Stimulated activated CD4-positive, alpha-beta T cell treated with anti-CD3 and anti-CD28 coated beads, TNF-alpha, amount 100 ng/mL, for 1 hour (primary cell): ENCODE data around the gene TMEM161A.
A peak's percentile ranks its signal among the peaks of the same experiment; 100 is the strongest.
"Not testable (repeated sequence)": the region's sequence is repeated elsewhere in the genome, so short reads cannot be mapped to it uniquely, and the experiment has no call there.

ENCODE experiments used
- DNase-seq, 3 donors: peaks; one replicate each; pipeline ENCODE4 v3.0.0-alpha.2; 2020; ENCODE audit warnings: low read depth in 3 of 3, low spot score in 1 of 3

TMEM161A gene

GRCh38 chr19:19155495-19156219, 17.4 kb upstream of the TMEM161A start:
- DNase-seq = no peak

GRCh38 chr19:19154768-19155494, 16.7 kb upstream of the TMEM161A start:
- no peak for DNase-seq

- DNase-seq = no peak
Observed at GRCh38 chr19:19152668-19153384, 14.5 kb upstream of the TMEM161A start.

DNA sequence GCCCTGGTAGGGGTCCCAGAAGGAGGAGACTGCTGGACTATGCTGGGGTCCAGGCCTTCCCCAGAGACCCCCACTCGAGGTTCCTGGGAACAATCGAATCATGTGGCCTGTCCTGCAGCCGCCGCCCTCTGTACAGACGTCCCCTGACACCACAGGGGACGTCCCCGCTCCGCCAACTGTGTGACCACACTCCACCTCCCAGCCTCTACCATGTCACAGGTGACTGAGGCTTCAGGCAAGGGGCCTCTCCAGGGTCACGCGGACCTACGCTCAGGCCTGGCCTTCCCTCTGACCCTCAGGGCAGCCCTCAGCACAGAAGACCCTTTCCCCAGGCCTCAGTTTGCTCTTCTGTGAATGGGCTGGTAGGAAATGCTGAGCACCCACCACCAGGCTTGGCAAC, 13.1 kb upstream of the TMEM161A start:
- no peak for DNase-seq

DNA sequence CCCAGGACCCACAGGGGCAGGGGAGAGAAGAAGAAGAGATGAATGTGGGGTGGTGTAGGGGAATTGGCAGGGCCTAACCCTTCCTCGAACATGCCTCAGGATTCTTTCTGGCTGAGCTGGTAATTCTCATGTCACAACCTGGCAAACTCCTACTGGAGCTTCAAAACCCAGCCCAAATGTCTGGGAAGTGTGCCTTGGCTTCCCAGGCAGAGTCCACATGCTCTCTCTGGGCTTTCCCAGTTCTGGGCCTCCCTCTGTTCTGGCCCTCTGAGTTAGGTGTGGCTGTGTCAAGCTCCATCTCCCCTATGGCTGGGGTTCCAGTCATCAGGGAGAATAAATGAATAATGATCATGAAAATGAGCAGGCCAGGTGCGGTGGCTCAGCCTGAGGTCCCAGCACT, 11.2 kb upstream of the TMEM161A start:
- no peak for DNase-seq

DNA sequence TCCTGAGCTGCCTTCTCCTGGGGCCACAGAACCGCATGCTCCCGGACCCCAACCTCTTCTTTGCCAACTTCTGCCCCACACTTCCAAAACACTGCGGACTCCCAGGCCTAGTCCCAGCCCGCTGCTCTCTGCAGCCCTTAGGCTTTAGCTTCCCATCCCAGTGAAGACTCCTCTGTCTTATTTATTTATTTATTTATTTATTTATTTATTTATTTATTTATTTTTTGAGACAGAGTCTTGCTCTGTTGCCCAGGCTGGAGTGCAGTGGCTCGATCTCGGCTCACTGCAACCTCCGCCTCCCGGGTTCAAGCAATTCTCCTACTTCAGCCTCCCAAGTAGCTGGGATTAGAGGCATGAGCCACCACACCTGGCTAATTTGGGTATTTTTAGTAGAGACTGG, 10.2 kb upstream of the TMEM161A start:
- DNase-seq = not testable (repeated sequence)

DNA sequence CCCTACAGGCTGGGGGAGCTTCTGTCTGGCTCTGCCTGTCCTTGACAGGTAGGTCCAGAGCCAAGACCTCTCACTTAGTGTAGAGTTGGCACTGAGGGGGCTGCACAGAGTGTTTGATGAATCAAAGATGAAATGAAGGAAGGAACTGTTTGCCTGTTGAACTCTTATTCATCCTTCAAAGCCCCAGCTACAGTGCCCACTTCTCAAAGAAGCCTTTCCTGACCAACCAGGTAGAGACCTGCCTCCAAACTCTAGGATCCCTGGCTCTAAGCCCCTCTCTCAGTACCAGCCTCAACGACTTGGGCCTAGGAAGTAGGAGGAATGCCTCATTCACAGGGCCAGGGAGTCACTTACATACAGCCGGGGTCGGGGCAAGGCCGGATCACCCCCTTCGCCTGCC, 9.1 kb upstream of the TMEM161A start:
- no peak for DNase-seq

DNA sequence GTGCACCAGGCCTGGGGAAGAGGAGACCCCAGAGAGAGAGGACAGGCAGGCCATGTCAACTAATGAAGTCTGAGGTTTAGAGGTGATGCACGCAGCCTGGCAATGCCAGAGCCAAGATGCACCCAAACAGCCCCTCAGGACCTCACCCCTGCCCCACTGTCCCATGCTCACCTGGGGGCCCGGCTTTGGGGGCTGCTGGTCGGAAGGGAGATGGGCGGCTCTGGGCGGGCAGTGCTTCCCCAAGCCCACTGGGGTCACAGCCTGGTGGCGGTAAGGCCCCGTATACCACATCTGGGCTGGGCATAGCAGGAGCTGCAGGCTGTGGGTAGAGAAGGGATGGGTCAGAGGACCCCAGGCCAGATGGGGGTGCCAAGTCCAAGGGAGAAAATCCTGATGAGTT, 8.6 kb upstream of the TMEM161A start:
- no peak for DNase-seq

DNA sequence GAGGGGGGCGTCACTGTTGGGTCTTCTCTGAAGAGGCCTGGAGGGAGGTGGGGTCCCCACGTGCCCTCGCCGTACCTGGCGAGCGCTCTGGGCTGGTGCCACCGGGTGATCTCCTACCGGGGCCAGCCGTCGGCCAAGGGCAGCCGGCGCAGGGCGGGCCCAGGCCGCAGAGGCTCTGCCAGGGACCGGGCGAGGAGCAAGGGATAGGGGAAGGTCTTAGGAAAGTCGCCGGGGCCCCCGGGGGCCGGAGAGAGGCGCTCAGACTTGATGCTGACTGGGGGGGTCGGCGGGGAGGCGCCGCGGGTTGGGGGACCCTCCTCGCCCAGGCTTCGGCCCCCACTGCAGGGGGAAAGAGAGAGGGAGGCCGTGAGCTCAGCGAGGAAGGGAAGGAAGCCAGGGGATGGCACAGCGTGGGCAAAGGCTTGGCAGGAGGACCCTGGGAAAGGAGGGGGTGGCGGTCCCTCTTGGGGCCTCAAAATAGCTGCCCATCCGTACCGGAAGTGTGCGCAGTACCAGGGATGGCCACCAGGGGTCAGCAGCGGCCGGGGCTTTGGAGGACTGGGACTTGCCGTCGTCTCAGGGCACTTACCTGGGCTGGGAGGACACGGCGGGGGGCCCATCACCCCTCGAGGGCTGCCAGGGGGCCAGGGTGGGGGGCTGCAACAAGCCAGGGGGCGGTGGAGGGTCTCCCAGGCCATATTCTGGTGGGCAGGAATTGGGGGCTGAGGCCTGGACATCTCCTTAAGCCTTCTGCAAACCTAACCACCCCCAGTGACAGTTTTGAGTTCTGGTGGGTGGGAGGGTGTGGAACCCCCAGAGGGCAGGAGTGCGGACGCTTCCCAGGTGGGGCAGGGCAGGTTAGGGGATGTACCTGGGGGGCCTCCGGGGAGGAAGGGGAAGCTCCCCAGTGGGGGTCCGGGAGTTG, 7.7 kb upstream of the TMEM161A start:
- peak; percentile 51 to 89 (median 74) for DNase-seq

DNA sequence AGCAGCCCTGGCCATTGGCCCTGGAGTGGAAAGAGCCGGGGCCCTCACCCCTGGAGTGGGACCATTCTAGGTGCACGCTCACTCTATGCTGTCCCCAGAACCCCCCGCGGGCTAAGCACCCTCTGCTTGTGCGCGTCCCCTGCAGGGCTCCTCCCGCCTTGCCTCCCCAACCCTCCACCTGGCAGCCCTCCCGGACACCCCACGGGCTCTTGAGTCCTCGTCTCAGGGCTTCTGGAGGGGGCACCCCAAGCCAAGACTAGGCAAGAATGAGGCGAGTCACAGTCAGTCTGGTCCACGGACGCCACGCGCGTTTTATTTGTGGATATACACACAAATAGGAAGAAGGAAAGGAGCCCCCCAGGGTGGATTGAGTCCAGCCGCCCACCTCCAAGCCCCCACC, 7.0 kb upstream of the TMEM161A start:
- no peak for DNase-seq

DNA sequence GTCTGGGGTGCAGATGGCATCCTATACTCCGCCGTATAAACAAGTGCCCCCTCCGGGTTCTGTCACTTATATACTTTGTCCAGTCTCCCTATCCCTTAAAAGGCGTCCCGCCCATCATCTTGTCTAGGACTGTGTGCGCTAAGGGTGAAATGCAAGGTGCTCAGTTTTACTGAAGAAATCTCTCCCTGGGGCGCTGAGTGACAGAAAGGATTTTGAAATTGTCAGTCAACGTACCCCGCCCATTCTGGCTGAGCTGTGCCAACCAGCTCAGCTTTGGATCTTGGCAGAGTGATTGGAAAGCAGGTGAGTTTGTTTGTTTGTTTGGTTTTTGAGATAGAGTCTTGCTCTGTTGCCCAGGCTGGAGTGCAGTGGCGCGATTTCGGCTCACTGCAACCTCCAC, 4.1 kb upstream of the TMEM161A start:
- DNase-seq = no peak

GRCh38 chr19:19140476-19140875, 2.2 kb upstream of the TMEM161A start:
- DNase-seq = no peak

DNA sequence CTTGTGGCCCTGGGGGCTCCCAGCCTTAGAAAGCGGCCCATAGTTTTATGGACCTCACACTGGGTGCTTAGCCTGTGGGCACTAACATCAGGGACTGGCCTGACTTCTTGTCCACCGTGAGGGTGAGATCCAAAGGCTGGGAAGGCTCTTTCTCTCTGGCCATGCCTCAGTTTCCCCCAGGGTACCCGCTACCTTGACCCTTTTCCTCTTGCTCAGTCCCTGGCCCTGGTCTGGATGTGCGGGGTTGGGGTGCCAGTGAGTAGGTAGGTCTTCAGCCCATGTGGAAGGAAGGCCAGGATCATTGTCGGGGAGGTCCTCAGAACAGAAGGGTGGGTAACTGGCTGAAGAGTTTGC, 1.6 kb upstream of the TMEM161A start:
- DNase-seq = no peak

DNA sequence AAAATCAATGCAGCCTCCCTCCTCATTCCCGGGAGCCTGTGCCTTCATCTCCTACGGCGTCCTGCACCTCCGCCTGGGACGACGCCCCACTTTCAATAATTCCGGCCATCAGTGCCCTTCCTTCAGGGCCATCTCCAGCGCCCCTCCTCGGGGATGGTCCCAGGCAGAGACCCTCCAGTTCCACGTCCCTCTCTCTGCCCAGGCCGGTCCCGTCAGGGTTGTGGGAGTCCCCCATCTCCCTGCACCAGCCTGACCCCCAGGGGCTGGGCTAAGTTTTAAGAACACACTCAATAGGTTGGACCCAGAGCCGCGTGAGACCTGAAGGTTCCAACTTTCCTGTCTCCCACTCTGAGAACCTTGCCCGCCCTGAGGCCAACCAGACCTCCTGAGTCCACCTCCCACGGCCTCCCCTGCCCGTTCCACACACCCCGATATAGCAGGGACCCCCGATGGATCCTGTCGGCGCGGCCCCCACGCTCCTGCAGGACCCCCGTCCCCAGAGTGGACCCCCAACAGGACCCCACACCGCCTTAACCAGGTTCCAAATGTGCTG, 646 bp downstream of the TMEM161A start:
- no peak for DNase-seq

GRCh38 chr19:19135713-19136112, 2.6 kb downstream of the TMEM161A start:
- not testable (repeated sequence) for DNase-seq

- DNase-seq = peak in 1 of 3 donors; percentile 39
Observed at GRCh38 chr19:19134687-19135158, 3.6 kb downstream of the TMEM161A start.

- no peak for DNase-seq
Observed at GRCh38 chr19:19133985-19134384, 4.3 kb downstream of the TMEM161A start.

DNA sequence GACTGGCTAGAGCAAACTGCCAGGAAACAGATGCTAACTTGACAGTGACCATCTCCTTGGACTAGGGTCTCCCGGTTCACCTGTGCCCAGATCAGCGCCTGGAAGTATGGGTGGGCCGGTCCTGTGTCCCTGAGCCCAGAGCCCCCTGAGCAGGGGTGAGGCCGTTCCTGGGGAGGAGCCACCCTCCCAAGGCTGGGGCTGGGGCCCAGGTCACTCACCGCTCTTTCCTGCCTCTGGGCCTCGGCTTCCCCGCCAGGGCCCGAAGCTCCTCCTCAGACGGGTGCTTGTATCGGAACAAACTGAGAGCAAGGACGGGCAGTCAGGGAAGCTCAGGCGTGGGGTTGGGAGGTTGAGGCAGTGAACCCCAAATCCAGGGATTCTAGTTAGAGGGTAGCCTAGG, 5.4 kb downstream of the TMEM161A start:
- DNase-seq = no peak

DNA sequence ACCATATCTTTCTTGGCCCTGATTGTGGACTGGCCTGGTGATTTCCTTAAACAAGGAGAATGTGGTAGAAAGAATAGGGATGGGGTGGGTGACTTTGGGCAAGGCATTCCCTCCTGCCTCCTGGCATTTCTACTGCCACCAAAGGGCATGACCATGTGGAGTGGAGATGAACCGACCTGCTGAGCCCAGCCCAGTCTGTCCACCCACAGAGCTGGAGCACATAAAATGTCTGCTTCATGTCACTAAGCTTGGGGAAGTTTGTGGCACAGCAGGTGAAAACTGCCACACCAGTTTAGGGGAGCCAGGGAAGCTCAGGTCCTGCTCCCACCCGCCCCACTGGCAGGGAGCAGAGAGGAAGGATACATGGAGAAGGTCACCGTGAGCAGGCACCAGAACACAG, 6.3 kb downstream of the TMEM161A start:
- no peak for DNase-seq

- no peak for DNase-seq
Observed at GRCh38 chr19:19126102-19126501, 12.2 kb downstream of the TMEM161A start.

DNA sequence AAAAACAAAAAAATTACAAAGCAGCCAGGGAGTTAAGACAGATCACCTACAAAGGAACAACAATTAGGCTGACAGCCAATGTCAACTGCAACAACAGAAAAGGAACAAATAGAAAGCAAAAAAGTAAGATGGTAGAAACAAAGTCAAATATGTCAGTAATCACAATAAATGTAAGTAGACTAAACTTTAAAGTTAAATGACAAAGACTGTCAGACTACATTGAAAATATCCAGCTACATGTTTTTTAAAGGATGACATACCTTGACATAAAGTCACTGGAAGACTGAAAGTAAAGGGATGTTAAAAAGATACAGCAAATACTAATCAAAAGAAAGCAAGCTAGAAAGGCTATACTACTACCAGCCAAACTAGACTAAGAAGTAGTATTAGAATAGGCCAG, 14.9 kb downstream of the TMEM161A start:
- DNase-seq = no peak
